ENCODE data around the gene PRKD1. TPM values are rescaled to one million over a fixed set of nuclear protein-coding genes. Genes with fewer than 3 reads are reported as not detected.

Gene PRKD1
- total RNA-seq, 1 donor from 2014 or later: 17.2 TPM

DNA sequence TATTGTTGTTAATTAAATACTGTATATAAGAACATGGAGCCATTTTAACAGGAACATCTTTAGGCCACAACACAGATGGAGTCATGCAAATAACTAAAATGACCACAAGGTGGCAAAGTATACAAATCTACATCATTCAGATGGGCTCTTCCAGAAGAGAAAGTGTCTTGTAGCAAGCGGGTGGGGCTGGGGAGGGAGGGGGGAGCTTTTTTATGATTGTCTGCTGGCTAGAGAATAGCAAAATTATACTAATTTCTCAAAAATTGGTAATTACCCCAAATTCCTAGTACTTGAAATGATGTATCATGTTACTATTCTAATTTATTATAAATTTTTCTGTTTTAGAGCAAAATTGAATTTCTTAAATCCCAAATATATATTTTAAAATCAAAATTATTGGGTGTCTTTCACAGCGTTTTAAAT lies 378.7 kb downstream of the PRKD1 start:
- H3K4me1 ChIP-seq: no peaks in the 10 kb centered on the region
- ATAC-seq: peak; percentile 77
- no peak for DNase-seq
- no peak overlapping the region for H3K4me3 ChIP-seq
- H3K27me3 ChIP-seq: no peaks in the 10 kb centered on the region
- intact Hi-C loops (cut with DNase I): loop anchor here (10.0 kb wide), 1 partner anchor 456 kb away; no protein-coding TSS in a partner anchor
- no peaks in the 10 kb centered on the region for H3K36me3 ChIP-seq
- TF ChIP-seq, protein P1, sequence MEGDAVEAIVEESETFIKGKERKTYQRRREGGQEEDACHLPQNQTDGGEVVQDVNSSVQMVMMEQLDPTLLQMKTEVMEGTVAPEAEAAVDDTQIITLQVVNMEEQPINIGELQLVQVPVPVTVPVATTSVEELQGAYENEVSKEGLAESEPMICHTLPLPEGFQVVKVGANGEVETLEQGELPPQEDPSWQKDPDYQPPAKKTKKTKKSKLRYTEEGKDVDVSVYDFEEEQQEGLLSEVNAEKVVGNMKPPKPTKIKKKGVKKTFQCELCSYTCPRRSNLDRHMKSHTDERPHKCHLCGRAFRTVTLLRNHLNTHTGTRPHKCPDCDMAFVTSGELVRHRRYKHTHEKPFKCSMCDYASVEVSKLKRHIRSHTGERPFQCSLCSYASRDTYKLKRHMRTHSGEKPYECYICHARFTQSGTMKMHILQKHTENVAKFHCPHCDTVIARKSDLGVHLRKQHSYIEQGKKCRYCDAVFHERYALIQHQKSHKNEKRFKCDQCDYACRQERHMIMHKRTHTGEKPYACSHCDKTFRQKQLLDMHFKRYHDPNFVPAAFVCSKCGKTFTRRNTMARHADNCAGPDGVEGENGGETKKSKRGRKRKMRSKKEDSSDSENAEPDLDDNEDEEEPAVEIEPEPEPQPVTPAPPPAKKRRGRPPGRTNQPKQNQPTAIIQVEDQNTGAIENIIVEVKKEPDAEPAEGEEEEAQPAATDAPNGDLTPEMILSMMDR (IDR thresholded peaks at IDR 0.05): peak; percentile 60
- no peak overlapping the region for H3K27ac ChIP-seq
- no peaks in the 10 kb centered on the region for H3K9me3 ChIP-seq

DNA sequence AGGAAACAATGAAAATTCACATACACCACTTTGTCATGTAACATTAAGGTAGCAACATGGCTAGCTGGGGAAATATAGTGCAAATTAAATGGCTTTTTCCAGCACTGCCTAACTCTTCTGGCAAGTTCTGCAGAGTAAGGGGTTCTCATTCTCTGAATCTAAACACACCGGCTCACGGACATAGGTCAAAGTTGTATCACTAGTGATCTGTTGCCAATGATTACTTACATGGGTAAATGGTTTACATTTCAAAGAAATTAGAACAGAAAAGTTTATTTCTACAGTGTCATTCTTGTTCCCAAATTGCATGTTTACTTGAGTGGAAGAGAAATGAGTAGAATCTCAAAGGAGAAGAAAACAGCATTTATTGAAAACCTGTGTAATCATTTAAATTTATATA lies 381.9 kb downstream of the PRKD1 start:
- Histone ChIP-seq H3K9me3 (no peaks in the 10 kb centered on the region), H3K36me3 (no peaks in the 10 kb centered on the region), H3K4me1 (no peaks in the 10 kb centered on the region), H3K4me3 (no peak overlapping the region), H3K27ac (no peak overlapping the region), H3K27me3 (no peaks in the 10 kb centered on the region)
- TF ChIP-seq, protein P1 (IDR thresholded peaks at IDR 0.05): no peak
- intact Hi-C loops (cut with DNase I): loop anchor here (10.0 kb wide), 1 partner anchor 459 kb away; no protein-coding TSS in a partner anchor
- ATAC-seq: no peak
- no peak for DNase-seq

DNA sequence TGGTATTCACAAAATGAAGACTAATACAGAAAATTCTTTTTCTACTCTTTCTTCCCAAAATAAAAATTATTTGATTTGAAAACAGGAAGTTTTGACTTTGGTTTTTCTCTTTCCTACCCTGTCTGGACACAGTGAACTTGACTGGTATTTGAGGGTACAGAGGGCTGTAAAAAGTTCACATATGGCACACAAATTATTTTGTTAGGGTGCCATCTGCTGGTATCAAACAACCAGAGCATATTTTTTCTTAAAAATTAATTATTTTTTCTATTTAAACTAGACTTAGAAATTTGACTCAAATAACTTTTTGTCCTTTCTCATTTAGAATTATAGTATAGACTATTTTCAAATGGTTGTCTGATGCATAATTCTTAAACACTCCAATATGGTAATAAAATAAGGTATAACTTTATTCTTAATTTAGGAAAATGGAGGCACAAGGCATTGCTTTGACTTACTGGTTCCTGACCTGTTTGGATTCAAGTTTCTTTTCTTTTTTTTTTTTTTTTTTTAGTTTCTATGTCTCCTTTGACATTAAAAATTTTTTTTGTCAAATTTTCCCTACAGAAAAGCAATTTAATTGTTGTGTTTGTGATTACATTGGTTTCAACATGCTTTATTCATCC lies 390.6 kb downstream of the PRKD1 start:
- intact Hi-C loops (cut with DNase I): no loop called here
- TF ChIP-seq, protein P1 (IDR thresholded peaks at IDR 0.05): peak; percentile 45
- no peak for DNase-seq

DNA sequence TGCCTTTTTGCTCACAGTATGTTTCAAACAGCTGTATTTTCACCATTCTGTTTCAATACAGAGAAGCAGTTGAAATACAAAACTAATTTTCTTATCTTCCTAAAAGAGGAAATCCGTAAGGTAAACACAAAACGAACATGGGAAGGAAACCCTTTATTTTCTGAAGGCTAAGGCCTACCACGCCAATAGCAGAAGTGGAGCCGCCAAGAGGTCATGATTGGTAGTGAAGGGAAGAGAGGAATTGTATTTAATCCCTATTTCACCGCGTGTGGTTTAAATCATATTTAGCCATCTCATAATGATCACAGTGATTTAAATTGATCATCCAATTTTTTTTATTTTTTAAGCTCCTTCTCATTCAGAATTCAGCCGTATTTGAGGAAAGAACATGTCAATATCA lies 398.2 kb downstream of the PRKD1 start:
- TF ChIP-seq, protein P1 (IDR thresholded peaks at IDR 0.05): peak; percentile 49
- intact Hi-C loops (cut with DNase I): no loop called here
- no peak overlapping the region for H3K4me3 ChIP-seq
- DNase-seq: no peak
- no peaks in the 10 kb centered on the region for H3K9me3 ChIP-seq
- H3K27me3 ChIP-seq: no peaks in the 10 kb centered on the region
- H3K36me3 ChIP-seq: no peaks in the 10 kb centered on the region
- no peaks in the 10 kb centered on the region for H3K4me1 ChIP-seq
- H3K27ac ChIP-seq: no peak overlapping the region
- ATAC-seq: no peak

More for the DNA sequence above, 390.6 kb downstream of the PRKD1 start:
- Histone ChIP-seq H3K27me3 (no peaks in the 10 kb centered on the region), H3K36me3 (no peaks in the 10 kb centered on the region), H3K4me1 (no peaks in the 10 kb centered on the region), H3K27ac (no peak overlapping the region), H3K9me3 (no peaks in the 10 kb centered on the region), H3K4me3 (no peak overlapping the region)
- no peak for ATAC-seq

DNA sequence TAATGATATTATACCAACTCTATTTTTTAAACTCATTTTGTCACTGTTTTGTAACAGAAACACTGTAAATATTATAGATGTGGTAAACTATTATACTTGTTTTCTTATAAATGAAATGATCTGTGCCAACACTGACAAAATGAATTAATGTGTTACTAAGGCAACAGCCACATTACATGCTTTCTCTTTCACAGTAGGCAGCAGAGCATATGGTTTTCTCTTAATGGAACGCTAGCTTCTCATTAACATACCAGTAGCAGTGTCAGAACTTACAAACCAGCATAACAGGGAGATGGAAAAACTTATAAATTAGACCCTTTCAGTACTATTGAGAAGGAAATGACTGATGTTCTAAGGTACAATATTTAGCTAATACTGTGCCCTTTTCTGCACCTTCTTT lies 398.8 kb downstream of the PRKD1 start:
- TF ChIP-seq, protein P1 (IDR thresholded peaks at IDR 0.05): no peak
- DNase-seq (no peak), ATAC-seq (no peak)
- Histone ChIP-seq H3K27me3 (no peaks in the 10 kb centered on the region), H3K9me3 (no peaks in the 10 kb centered on the region), H3K4me1 (no peaks in the 10 kb centered on the region), H3K36me3 (no peaks in the 10 kb centered on the region), H3K27ac (no peak overlapping the region), H3K4me3 (no peak overlapping the region)
- intact Hi-C loops (cut with DNase I): no loop called here

Data from upper lobe of right lung (tissue), 1 donor.